NCI-H2081 (cell line): ENCODE measurements around the gene MYL11.

Source experiments
- DNase-seq, 2 experiments: peaks; one replicate each; lab custom pipeline; 2025; lab: John Stamatoyannopoulos, UW

MYL11 gene

DNA sequence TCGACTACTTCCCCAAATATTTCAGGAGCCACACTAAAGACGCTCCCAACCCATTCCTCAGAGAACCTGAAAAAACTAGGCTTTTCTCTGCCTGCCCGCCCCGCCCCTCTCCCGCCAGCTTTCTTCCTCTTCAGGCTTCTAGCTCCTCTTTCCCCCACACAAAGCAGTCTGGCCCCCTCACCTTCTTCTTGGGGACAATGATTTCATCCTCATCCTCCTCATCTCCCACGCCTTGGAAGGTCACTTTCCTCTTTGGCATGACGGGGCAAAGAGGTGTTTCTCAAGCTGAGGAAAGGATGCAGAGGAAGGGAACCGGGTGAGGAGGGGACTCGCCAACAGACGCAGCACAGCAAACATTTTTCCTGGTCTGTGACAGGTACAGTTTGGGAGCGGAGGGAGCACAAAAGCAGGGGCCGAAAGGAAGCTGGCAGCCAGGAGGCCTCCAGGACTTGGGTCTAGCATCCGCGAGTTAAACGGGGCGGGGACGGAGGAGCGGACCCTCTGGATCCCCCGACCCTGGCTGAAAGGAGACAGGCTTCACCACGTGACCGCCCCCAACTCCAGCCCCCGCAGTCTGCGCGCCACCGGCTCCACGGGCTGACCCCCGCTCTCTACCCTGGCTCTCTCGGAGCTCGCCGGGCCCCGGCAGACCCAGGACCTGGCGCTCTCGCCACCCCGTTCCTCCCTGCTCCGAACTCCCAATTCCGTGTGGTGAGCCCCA is 20.0 kb upstream of the MYL11 start:
- DNase-seq: no peak

GRCh38 chr16:30355144-30355953 is 19.3 kb upstream of the MYL11 start, which contains the start of gene CD2BP2:
Gene CD2BP2 (minus strand): TSS chr16:30355308. CDS start chr16:30354681, 627 bp downstream.
- DNase-seq: peak; percentile 95

DNA sequence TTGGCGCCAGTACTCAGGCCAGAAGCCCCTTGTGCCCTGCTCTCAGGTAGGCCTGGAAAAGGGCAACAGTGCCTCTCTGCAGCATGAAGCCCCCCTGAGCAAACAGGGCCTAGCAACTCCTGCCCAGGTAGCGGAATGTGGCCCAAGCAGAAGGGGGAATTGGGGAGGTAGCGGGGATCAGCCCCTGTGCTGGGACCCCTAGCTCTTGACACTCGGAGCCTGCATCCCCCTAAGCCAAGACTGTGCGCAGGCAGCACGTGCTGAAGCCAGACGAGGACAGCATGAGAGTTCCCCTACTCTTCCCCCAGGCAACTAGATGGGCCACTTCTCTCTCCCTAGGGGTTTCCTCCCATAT is 18.7 kb upstream of the MYL11 start:
- DNase-seq: no peak

- DNase-seq: no peak
These were observed 18.1 kb upstream of the MYL11 start for GRCh38 chr16:30356401-30357084.

GRCh38 chr16:30357085-30357714 is 17.4 kb upstream of the MYL11 start:
- DNase-seq: no peak

GRCh38 chr16:30357715-30358576 is 16.7 kb upstream of the MYL11 start:
- no peak for DNase-seq

GRCh38 chr16:30358577-30358936 is 16.0 kb upstream of the MYL11 start:
- DNase-seq: no peak

GRCh38 chr16:30358990-30359870 is 15.4 kb upstream of the MYL11 start:
- no peak for DNase-seq

GRCh38 chr16:30359871-30360170 is 14.8 kb upstream of the MYL11 start:
- no peak for DNase-seq

- DNase-seq: no peak
These were observed 13.4 kb upstream of the MYL11 start for GRCh38 chr16:30361180-30361579.

DNA sequence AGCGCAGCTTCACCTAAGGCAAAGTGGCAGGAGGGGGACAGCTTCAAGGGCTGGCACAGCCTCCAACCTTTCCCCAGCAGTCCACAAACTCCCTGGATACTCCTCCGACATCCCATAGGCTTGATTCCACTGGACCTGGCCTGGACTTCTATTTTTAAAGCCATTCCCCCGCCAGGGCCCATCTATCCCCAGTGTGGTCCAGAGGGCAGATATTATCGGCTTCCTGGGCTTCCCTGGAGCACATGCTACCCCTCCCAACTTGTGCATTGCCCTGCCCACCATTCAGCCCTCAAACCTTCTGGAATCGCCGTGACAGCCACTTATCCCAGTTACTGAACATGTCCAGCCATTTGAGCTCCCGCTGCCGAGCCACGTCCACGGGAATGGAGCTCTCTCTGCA is 9.4 kb upstream of the MYL11 start:
- DNase-seq: no peak

DNA sequence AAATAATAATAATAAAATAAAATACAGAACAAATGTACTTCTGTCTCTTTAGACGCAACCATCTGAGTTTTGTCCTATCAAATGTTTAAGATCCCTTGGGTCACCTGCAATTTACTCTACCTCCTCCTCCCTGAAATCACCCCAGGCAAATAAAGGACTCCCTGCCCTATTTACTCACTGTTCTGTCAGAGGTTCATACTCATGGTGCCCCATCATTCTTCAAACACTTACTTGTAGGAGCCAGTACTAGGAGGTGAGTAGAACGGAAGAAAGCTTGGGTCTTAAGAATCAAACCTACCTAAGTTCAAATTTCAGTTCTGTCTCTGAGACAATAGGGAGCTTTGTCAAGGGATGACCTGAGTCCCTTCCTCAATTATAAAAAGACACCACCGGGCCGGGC is 8.1 kb upstream of the MYL11 start:
- DNase-seq: no peak

DNA sequence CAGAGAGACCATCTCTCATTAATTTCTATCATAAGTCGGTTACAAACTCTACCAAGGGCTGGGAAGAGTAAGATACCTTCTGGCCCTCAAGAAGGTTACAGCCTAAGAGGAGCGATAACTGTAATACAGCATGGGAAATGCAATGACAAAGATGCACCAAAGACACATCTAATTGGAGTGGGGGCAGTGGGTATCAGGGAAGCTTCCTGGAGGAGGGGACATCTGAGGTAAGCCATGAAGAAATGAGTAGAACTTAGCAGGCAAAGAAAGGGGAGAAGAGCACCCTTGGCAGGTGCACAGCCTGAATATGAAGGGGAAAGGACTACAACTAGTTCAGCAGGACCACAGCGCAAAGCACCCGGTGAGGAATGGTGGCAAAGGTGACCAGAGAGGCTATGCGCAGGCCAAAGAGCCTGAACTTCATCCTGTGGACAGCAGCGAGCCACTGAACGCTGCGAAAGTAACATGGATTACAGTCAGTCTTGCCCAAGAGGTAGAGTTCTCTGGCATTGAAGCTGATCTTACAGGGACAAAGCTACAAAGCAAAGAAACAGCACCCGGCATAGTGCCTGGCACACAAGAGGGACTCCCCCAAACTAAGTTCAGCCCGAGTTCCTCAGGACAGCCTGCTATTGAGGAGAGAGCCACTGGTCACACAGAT is 7.1 kb upstream of the MYL11 start:
- DNase-seq: no peak

- no peak for DNase-seq
These were observed 6.3 kb upstream of the MYL11 start for GRCh38 chr16:30368122-30368791.

DNA sequence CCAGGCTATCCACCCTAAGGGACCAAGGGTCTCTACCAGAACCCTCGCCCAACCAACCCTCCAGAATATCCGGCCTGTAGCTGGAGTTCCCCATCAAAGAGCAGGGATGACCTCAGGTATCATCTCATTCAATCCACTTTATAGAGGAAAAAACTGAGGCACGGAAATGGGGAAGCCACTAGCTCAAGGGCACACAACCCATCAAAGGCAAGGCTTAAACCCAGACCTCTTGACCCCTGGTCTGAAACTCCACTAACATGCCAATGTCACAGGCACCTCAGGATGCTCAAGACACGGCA is 5.9 kb upstream of the MYL11 start:
- no peak for DNase-seq

DNA sequence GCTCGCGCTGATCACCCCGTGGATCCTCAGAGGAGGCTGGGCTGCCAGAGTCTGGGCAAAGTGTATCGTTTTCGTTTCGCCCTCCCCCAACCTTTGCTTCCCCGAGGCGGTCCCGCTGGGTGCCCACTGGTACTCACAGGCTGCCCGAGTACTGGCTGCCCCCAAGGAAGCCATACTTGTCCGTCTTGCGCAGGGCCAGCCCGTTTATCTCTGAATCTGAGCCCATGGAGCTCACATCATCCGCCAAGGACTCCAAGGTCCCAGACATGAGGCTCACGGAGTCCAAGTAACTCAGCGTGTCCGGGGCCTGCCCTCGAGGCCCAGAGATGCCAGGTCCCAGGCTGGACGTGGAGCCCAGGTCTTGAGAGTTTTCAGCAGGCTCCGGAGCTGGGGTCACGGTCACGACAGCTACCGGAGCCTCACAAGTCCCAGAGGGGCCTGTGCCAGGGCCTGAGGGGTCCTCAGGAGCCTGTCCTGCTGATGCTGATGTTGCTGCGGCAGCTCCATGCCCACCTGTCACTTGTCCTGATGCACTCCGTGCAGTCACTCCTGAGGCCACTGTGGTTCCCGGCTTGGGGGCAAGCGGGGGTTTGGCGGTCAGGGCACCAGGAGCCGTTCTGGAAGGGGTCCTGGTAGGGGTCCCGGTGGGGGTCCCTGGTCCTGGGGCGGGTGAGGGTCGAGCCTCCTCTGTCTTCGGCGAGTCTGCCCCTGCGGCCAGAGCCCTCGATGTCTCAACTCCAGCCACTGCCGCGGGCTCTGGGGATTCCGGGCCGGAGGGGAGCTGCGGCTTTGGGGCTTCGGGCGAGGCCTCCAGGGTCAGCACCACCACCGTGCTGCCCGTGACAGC is 5.3 kb upstream of the MYL11 start:
- no peak for DNase-seq

DNA sequence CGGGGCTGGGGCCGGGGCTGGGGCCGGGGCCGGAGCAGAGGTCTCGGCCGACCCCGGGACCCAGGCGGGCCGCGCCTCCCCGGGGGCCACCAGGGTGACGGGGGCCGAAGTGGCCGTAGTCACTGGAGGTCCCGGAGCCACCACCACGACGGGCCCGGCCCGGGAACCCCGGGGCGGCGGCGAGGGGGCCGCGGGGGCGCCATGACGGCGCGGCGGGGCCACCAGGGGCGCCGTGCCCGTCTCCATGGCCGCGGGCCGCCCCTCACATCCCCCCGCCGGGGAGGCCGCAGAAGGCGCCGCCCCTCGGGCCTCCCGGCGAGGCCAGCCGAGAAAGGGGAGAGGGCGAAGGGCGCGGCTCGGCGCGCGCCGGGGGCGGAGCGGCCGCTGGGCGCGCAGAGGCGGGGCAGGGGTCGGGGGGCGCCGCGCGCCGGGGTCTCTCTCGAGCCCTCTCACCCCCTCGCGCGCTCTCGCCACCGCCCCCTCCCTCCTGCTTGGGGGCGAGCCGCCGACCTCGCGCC is 4.6 kb upstream of the MYL11 start:
- no peak for DNase-seq

DNA sequence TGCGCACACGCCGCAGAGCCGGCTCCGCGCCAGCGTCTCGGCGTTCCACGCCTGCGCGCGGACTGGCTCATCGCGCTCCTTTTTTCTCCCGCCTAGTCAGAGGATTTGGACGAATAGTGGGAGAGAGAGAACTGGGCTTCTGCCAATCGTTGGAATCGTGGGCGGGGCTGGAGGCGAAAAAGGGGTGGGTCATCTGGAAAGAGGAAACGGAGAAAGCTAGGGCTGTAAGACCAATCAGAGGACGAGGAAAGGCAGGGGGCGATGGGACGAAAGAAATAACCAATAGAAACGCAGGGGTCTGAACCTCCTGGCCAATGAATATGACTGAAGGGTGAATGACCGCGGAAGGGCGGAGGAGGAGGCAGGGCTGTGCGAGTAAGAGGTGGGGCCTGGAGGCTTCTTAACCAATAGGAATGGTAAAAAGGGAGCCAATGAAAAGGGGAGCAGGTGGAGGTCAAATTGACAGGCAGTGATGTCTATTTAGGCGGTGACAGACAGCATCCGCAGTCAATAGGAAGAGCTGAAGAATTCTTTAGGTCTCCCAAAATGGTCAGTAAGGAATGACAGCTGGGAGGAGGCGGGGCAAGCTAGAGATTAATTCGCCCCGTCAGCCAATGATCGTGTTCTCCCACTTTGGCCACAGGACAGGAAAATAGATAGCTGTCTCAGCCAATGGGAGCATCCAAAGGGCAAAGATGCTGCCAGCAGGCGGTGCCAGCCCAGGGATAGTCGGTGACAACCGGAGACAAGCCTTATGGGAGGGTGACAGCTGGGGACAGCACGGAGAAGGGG is 4.0 kb upstream of the MYL11 start, which contains the start of gene TBC1D10B:
TSS of gene TBC1D10B (minus strand) at position 39 of the 792 bp plus-strand sequence. CDS start 311 bp downstream, outside the sequence.
- peak; percentile 99 to 100 for DNase-seq
